ENCODE results near the gene IL34. TPM values are rescaled to one million over a fixed set of nuclear protein-coding genes. Genes with fewer than 3 reads are reported as not detected.

Gene IL34
- total and polyA plus RNA-seq, 4 donors = 0.25 to 0.93 (median 0.42) TPM

DNA sequence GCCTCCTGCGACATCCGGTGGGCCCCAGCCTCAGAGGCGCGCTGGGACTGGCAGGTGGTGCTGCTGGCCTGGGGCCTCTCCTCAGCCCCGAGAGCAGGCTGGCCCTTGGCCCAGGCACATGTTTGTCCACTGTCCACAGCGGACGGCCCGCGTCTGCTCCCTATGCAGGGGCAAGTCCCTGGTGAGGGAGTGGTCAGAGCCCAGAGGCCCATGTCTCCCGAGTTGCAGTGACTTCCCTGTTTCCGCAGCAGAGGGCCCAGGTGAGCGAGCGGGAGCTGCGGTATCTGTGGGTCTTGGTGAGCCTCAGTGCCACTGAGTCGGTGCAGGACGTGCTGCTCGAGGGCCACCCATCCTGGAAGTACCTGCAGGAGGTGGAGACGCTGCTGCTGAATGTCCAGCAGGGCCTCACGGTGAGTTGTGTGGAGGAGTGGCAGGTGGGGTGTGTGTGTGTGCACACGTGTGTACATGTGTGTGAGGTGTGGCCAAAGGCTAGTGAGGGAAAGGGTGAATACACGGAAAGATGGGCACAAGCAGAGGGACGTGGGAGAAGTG, 10.4 kb downstream of the IL34 start:
- WGBS = 59% methylated on average over 22 of the region's 22 CpGs

GRCh38 chr16:70657956-70658355, 11.6 kb downstream of the IL34 start:
- DNase-seq (ENCODE audit: low spot score) = no peak
- TF ChIP-seq YY1 (IDR thresholded peaks at IDR 0.05) = no peak
- TF ChIP-seq CTCF (IDR thresholded peaks at IDR 0.05; ENCODE audit: low read depth, low read length, missing input control) = no peak
- no peak for TF ChIP-seq SP1 (IDR thresholded peaks at IDR 0.05)
- TF ChIP-seq TAF1 (conservative IDR thresholded peaks at IDR 0.05) = no peak
- no peak for TF ChIP-seq REST (IDR thresholded peaks at IDR 0.05)
- TF ChIP-seq HNF4G (IDR thresholded peaks at IDR 0.05) = no peak
- no peak for TF ChIP-seq HNF4A (conservative IDR thresholded peaks at IDR 0.05)
- no peak for TF ChIP-seq FOXA2 (IDR thresholded peaks at IDR 0.05)
- no peak for TF ChIP-seq FOXA1 (IDR thresholded peaks at IDR 0.05)
- no peak for TF ChIP-seq RXRA (IDR thresholded peaks at IDR 0.05)
- no peak for TF ChIP-seq NR2F2 (IDR thresholded peaks at IDR 0.05)
- no peak for TF ChIP-seq ATF3 (IDR thresholded peaks at IDR 0.05)
- H3K9ac ChIP-seq (ENCODE audit: low read depth in 1 of 2, low read length in 2 of 2) = no peak overlapping the region
- peaks cover 0 to 7% (median 3%) of the 10 kb centered on the region in 4 donors for H3K4me1 ChIP-seq (ENCODE audit: control insufficient read depth in 4 of 4, insufficient read depth in 4 of 4, low read length in 3 of 4)
- 85% methylated on average over 7 of the region's 7 CpGs for WGBS
- no peaks in the 10 kb centered on the region for H3K9me3 ChIP-seq (ENCODE audit: control insufficient read depth in 4 of 4, low read length in 3 of 4)
- no peak overlapping the region for H3K4me3 ChIP-seq (ENCODE audit: low read depth in 1 of 3, low read length in 3 of 3)
- H3K36me3 ChIP-seq (ENCODE audit: control insufficient read depth in 4 of 4, insufficient read depth in 3 of 4, low read depth in 1 of 4, low read length in 3 of 4) = peaks cover 0 to 3% (median 1%) of the 10 kb centered on the region in 4 donors
- H3K27me3 ChIP-seq (ENCODE audit: control insufficient read depth in 4 of 4, insufficient read depth in 4 of 4, low read length in 3 of 4) = no peaks in the 10 kb centered on the region
- H3K27ac ChIP-seq (ENCODE audit: low read depth in 1 of 2, low read length in 2 of 2) = no peak overlapping the region

More for the DNA sequence above, 10.4 kb downstream of the IL34 start:
- TF ChIP-seq RXRA (IDR thresholded peaks at IDR 0.05) = peak in 1 of 2 donors; percentile 25
- TF ChIP-seq HNF4G (IDR thresholded peaks at IDR 0.05) = no peak
- TF ChIP-seq, protein P1, sequence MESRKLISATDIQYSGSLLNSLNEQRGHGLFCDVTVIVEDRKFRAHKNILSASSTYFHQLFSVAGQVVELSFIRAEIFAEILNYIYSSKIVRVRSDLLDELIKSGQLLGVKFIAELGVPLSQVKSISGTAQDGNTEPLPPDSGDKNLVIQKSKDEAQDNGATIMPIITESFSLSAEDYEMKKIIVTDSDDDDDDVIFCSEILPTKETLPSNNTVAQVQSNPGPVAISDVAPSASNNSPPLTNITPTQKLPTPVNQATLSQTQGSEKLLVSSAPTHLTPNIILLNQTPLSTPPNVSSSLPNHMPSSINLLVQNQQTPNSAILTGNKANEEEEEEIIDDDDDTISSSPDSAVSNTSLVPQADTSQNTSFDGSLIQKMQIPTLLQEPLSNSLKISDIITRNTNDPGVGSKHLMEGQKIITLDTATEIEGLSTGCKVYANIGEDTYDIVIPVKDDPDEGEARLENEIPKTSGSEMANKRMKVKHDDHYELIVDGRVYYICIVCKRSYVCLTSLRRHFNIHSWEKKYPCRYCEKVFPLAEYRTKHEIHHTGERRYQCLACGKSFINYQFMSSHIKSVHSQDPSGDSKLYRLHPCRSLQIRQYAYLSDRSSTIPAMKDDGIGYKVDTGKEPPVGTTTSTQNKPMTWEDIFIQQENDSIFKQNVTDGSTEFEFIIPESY (IDR thresholded peaks at IDR 0.05) = no peak
- peak; percentile 50 to 77 for TF ChIP-seq RAD21 (IDR thresholded peaks at IDR 0.05)
- Histone ChIP-seq H3K4me1 (ENCODE audit: control insufficient read depth in 4 of 4, insufficient read depth in 4 of 4, low read length in 3 of 4) (peaks cover 0 to 7% (median 3%) of the 10 kb centered on the region in 4 donors), H3K9me3 (ENCODE audit: control insufficient read depth in 4 of 4, low read length in 3 of 4) (no peaks in the 10 kb centered on the region), H3K27ac (ENCODE audit: low read depth in 1 of 2, low read length in 2 of 2) (no peak overlapping the region), H3K27me3 (ENCODE audit: control insufficient read depth in 4 of 4, insufficient read depth in 4 of 4, low read length in 3 of 4) (no peaks in the 10 kb centered on the region), H3K4me3 (ENCODE audit: low read depth in 1 of 3, low read length in 3 of 3) (no peak overlapping the region), H3K36me3 (ENCODE audit: control insufficient read depth in 4 of 4, insufficient read depth in 3 of 4, low read depth in 1 of 4, low read length in 3 of 4) (no peaks in the 10 kb centered on the region), H3K9ac (ENCODE audit: low read depth in 1 of 2, low read length in 2 of 2) (no peak overlapping the region)
- no peak for DNase-seq (ENCODE audit: low spot score)
